Measurements from ENCODE around the gene PCMT1. TPM values are rescaled to one million over a fixed set of nuclear protein-coding genes. Genes with fewer than 3 reads are reported as not detected.
A peak's percentile ranks its signal among the peaks of the same experiment; 100 is the strongest.
"Not testable (repeated sequence)": the region's sequence is repeated elsewhere in the genome, so short reads cannot be mapped to it uniquely, and the experiment has no call there.

PCMT1 gene
- total and polyA plus RNA-seq, 12 donors, result 15.9 to 113 (median 61.4) TPM

DNA sequence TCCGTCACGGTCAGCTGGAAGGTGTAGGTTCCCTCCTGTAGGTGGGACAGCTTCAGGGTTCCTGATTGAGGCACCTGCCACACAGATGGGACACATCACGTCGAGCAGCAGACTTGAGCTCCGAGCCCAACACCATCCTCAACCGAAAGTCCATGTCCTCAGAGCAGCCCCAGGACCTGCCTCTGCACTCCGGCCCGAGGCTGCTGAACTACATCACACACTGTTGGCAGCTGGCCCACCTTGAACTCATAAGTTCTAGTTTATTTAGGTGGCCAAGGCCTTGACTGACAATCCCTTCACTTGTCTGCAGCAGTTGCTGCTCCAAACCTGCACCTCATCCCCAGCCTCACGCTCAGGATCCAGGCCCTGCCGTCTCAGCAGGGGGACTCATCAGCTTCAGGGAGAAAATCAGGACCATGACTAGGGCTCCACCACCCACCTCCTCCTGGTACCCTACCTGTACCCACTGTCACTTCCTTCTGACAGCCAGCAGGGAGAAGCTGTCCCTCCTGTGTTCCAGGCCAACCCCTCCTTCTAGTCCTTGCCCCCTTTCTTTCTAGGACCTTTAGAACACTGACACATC is 93.6 kb downstream of the PCMT1 start:
- intact Hi-C loops (cut with DNase I), result loop anchor here in 1 of 2 donors (10.0 kb wide), 1 partner anchor 162 kb away; no protein-coding TSS in a partner anchor
- DNase-seq, result peak in 2 of 7 donors; percentile 39 to 40
- H3K4me3 ChIP-seq, result no peak overlapping the region
- no peaks in the 10 kb centered on the region for H3K27me3 ChIP-seq
- H3K36me3 ChIP-seq (replicated peaks in 1 of 2), result no peaks in the 10 kb centered on the region
- no peaks in the 10 kb centered on the region for H3K9me3 ChIP-seq (replicated peaks in 1 of 3)
- peaks cover 27% of the 10 kb centered on the region in 2 donors for H3K4me1 ChIP-seq (replicated peaks in 1 of 2)
- TF ChIP-seq, protein P1, sequence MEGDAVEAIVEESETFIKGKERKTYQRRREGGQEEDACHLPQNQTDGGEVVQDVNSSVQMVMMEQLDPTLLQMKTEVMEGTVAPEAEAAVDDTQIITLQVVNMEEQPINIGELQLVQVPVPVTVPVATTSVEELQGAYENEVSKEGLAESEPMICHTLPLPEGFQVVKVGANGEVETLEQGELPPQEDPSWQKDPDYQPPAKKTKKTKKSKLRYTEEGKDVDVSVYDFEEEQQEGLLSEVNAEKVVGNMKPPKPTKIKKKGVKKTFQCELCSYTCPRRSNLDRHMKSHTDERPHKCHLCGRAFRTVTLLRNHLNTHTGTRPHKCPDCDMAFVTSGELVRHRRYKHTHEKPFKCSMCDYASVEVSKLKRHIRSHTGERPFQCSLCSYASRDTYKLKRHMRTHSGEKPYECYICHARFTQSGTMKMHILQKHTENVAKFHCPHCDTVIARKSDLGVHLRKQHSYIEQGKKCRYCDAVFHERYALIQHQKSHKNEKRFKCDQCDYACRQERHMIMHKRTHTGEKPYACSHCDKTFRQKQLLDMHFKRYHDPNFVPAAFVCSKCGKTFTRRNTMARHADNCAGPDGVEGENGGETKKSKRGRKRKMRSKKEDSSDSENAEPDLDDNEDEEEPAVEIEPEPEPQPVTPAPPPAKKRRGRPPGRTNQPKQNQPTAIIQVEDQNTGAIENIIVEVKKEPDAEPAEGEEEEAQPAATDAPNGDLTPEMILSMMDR (IDR thresholded peaks at IDR 0.05), result no peak
- TF ChIP-seq POLR2A (IDR thresholded peaks at IDR 0.05), result no peak
- 80 to 100% (median 86%) methylated on average over 2 to 10 of the region's 10 CpGs for WGBS, 4 donors
- H3K27ac ChIP-seq, result no peak overlapping the region

DNA sequence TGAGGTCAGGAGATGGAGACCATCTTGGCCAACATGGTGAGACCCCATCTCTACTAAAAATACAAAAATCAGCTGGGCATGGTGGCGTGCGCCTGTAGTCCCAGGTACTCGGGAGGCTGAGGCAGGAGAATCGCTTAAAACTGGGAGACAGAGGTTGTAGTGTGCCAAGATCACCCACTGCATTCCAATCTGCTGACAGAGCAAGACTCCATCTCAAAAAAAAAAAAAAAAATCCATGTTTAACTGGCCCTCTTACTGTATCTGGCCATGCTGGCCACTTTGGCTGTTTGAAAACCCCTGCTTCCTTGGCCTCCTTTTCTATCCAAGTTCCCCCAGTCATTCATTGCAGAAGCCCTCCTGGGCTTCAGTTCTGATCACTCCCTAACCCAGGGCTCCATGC is 94.5 kb downstream of the PCMT1 start:
- H3K4me1 ChIP-seq (replicated peaks in 1 of 2), result peaks cover 27% of the 10 kb centered on the region in 2 donors
- H3K27ac ChIP-seq; H3K9me3 ChIP-seq (replicated peaks in 1 of 3); DNase-seq; H3K4me3 ChIP-seq; H3K27me3 ChIP-seq; H3K36me3 ChIP-seq (replicated peaks in 1 of 2): not testable (repeated sequence)
- intact Hi-C loops (cut with DNase I), result loop anchor here in 1 of 2 donors (10.0 kb wide), 1 partner anchor 161 kb away; no protein-coding TSS in a partner anchor
- WGBS, 4 donors, result 93 to 96% (median 96%) methylated on average over 4 of the region's 4 CpGs

DNA sequence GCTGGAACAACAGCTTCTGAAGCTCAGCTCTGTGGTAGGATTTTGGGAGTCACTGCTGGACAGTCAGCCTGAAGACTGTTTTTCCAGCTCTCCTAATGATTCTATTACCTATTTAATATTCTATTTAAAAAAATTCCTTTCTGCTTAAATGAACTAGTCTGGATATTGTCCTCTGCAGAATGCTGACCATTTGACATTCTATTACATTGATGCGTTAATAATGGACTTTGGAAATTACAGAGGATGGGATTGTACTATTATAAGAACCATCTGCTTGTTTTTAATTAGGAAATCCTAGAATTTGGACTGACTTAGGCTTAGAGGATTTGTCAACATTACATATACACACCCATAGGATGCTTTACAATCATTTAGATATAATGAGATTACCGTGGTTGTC is 94.9 kb downstream of the PCMT1 start:
- Histone ChIP-seq H3K9me3 (replicated peaks in 1 of 3) (no peaks in the 10 kb centered on the region), H3K27ac (no peak overlapping the region), H3K4me3 (no peak overlapping the region), H3K36me3 (replicated peaks in 1 of 2) (no peaks in the 10 kb centered on the region), H3K27me3 (no peaks in the 10 kb centered on the region), H3K4me1 (replicated peaks in 1 of 2) (peaks cover 27% of the 10 kb centered on the region in 2 donors)
- 93 to 98% (median 97%) methylated on average over 2 of the region's 2 CpGs for WGBS, 4 donors
- intact Hi-C loops (cut with DNase I), result loop anchor here in 1 of 2 donors (10.0 kb wide), 1 partner anchor 160 kb away; no protein-coding TSS in a partner anchor
- TF ChIP-seq, protein P1 (IDR thresholded peaks at IDR 0.05), result no peak
- TF ChIP-seq POLR2A (IDR thresholded peaks at IDR 0.05), result no peak
- DNase-seq, result no peak

DNA sequence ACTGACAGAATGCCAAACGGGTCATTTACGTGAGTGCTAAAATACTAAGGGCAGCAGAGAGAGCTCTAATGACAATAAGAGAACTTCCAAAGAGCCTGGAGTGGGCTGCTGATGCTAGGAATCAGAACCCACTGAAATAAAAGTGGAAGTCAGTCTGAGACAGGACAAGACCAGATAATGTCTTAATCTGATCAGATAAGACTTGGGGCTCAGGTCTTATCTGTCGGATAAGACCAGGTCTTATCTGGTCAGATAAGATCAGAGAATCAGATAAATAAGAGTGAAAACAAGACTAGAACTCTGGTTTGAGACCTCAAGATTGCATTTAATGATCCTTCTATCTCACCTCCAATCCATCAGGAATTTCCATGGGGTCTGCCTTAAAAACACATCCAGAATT is 96.0 kb downstream of the PCMT1 start:
- DNase-seq, result no peak
- TF ChIP-seq POLR2A (IDR thresholded peaks at IDR 0.05), result no peak
- TF ChIP-seq, protein P1 (IDR thresholded peaks at IDR 0.05), result no peak
- Histone ChIP-seq H3K4me3 (no peak overlapping the region), H3K27me3 (no peaks in the 10 kb centered on the region), H3K27ac (peak overlapping the region in 1 of 5 donors; percentile 72), H3K4me1 (replicated peaks in 1 of 2) (peaks cover 27% of the 10 kb centered on the region in 2 donors), H3K36me3 (replicated peaks in 1 of 2) (no peaks in the 10 kb centered on the region), H3K9me3 (replicated peaks in 1 of 3) (no peaks in the 10 kb centered on the region)
- intact Hi-C loops (cut with DNase I), result loop anchor here in 1 of 2 donors (10.0 kb wide), 1 partner anchor 159 kb away; no protein-coding TSS in a partner anchor
- 43 to 61% (median 50%) methylated on average over 3 of the region's 3 CpGs for WGBS, 4 donors

DNA sequence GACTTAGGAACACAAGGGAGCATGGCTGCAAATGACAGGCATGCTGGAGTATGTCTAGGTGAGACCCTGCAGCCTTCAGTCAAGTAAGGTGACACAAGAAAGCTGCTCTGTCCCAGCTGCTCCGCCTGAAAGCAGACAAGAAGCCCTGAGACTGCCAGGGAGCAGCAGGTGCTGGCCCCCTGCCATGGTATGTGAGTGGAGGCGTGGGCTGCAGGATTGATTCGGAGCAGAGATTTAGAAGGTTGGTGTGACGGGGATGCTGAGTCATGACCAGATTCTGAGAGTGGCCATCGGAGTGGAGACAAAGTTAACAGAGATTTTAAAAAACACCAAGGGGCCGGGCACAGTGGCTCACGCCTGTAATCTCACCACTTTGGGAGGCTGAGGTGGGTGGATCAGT is 96.8 kb downstream of the PCMT1 start:
- WGBS, 4 donors, result 48 to 74% (median 49%) methylated on average over 7 of the region's 7 CpGs
- intact Hi-C loops (cut with DNase I), result loop anchor here in 1 of 2 donors (10.0 kb wide), 1 partner anchor 158 kb away; no protein-coding TSS in a partner anchor

More for the DNA sequence above, 96.8 kb downstream of the PCMT1 start:
- Histone ChIP-seq H3K4me3 (no peak overlapping the region), H3K9me3 (replicated peaks in 1 of 3) (no peaks in the 10 kb centered on the region), H3K36me3 (replicated peaks in 1 of 2) (no peaks in the 10 kb centered on the region), H3K27me3 (no peaks in the 10 kb centered on the region), H3K4me1 (replicated peaks in 1 of 2) (peaks cover 27% of the 10 kb centered on the region in 2 donors), H3K27ac (peak overlapping the region in 3 of 5 donors; percentile 46 to 72 (median 60))
- no peak for TF ChIP-seq POLR2A (IDR thresholded peaks at IDR 0.05)
- TF ChIP-seq, protein P1 (IDR thresholded peaks at IDR 0.05), result no peak
- DNase-seq, result peak; percentile 51 to 89 (median 85)

Measured in adrenal gland (tissue), 12 donors.